ENCODE results near the gene DHRS11.
"Not testable (repeated sequence)": the region's sequence is repeated elsewhere in the genome, so short reads cannot be mapped to it uniquely, and the experiment has no call there.

DHRS11 gene

DNA sequence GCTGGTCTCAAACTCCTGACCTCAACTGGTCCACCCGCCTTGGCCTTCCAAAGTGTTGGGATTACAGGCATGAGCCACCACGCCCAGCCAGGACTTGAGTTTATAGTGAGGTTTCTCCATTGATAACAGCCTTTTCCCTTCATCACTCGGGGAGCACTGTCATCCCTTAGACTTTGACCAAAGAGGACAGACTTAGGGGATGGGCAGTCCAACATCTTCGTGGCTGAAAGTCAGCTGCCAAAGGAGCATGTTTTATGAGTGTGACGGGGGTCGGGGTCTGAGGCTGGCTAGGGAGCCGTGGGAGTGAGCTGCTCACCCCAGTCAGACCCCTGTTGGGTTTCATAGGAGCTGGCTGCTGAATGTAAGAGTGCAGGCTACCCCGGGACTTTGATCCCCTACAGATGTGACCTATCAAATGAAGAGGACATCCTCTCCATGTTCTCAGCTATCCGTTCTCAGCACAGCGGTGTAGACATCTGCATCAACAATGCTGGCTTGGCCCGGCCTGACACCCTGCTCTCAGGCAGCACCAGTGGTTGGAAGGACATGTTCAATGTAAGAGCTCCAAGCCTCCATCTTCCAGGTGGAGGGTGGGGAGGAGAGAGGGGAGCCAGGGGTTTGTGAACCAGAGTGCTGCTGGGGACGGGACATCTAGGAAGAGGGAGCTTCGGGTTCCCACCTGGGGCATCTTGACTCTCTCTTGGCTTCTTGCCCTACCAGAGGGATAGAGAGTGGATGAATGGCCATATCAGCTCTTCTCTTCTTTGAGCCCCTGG is 3.1 kb downstream of the DHRS11 start:
- DNase-seq = no peak

DNA sequence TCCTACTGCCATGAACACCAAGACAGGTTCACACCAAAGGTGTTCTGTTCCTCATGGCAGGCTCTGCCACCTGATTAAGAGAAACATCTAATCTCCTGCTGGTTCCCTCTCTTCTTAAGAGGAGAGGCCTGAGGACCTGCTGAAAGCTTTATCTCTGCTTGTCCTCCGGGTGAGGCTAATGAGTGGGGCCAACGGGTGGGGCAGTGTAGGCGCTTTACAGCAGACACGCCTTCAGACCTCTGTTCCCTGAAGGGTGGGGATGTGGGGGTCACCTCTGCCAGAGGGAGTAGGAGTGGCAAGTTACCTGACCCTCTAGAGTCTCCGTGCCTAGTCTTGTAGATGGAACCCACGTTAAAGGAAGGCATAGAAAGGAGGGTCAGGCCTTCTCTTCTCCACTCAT is 5.5 kb downstream of the DHRS11 start:
- no peak for DNase-seq

DNA sequence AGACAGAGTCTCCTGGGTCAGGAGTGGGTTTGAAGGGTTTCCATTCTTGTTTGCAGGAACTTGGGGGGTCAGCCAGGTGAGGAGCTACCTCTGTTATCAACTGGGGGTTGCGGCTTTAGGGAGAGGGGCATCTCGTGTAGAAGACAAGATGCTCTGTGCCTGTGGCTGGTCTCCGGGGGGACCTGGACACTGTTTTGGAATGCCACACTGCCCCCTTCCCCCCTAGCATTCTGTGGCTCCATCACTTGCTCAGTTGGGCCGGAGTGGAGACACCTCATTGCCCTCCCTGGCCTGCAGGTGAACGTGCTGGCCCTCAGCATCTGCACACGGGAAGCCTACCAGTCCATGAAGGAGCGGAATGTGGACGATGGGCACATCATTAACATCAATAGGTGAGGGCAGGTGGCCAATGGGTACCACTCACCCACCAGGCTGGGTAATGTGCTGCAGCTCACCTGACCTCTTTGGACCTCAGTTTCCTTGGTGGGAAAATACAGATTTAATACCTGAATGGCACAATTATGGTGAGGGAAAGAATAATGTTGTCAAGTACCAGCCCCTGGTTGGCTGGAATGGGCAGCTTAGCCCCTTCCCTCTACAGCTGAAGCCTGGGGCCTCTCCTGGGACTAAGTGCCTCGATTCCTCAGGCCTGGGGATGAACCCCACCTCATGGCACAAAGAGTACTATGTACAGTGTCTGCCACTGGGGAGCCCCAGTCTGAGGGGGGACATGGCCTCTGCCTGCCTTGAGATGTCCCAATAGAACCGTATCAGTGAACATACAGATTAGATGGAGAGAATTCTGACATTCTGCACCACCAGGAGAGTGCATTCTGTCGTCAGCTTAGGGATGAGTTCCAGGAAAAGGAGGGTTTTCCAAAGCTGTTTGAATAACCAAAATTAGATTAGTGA is 6.4 kb downstream of the DHRS11 start:
- DNase-seq = no peak

DNA sequence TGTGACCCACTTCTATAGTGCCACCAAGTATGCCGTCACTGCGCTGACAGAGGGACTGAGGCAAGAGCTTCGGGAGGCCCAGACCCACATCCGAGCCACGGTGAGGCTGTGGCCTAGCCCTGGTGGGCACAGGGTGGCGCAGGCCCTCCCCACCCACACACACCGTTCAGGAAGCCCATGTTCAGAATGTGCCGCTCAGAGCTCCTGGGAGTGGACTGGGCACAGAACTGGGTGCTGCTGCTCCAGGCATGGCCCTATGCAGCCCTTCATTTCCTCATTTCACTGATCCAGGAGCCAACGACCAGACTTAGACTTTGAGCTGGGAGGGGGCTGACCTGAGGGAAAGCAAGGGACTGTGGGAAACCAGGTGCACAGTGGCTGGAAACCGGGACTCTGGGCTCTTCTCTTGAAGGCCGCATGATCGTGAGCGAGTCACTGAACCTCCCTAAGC is 7.3 kb downstream of the DHRS11 start:
- DNase-seq = no peak

DNA sequence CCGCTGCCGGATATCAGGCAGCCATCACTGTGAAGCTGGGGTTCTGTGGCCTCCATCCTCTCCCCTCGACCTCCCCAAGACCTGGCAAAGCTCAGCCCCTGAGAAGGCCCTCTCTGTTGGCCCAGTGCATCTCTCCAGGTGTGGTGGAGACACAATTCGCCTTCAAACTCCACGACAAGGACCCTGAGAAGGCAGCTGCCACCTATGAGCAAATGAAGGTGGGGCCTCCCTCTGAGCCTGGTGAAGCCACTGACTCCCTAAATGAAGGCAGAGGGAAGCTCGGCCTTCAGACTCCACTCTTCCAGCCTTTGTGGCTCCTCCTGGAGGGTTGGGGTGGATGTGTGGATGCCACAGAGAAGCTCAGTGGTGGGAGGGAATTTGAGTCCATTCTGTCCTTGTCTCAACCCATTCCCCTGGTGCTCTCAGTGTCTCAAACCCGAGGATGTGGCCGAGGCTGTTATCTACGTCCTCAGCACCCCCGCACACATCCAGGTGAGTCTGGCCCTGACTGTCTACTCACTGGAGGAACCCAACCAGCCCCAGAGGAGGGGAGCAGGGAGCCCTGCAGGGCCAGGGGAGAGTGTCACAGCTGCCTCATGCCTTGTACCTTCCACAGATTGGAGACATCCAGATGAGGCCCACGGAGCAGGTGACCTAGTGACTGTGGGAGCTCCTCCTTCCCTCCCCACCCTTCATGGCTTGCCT is 8.0 kb downstream of the DHRS11 start:
- DNase-seq = no peak

DNA sequence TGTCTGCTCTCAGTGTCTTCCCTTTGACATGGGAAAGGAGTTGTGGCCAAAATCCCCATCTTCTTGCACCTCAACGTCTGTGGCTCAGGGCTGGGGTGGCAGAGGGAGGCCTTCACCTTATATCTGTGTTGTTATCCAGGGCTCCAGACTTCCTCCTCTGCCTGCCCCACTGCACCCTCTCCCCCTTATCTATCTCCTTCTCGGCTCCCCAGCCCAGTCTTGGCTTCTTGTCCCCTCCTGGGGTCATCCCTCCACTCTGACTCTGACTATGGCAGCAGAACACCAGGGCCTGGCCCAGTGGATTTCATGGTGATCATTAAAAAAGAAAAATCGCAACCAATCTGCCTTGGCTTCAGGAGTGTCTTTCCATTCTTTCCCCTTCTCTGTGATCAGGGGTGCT is 8.8 kb downstream of the DHRS11 start:
- DNase-seq = no peak

DNA sequence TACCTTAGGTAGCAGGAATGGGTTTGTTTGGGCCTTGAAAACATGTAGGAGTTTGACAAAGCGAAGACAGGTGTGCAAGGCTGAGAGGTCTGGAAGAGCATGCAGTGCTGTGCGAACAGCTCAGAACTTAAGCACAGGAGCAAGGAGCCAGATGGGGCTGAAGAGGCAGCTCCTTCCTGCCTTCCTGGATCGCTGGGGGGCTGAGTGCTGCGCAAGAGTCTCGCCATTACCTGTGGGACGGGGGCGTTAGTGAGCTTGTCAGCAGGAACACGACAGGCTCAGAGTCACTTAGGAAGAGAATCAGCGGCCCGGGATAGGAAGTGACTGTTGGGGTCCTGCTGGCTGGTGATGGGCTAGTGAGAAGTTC is 9.2 kb downstream of the DHRS11 start:
- DNase-seq = no peak

DNA sequence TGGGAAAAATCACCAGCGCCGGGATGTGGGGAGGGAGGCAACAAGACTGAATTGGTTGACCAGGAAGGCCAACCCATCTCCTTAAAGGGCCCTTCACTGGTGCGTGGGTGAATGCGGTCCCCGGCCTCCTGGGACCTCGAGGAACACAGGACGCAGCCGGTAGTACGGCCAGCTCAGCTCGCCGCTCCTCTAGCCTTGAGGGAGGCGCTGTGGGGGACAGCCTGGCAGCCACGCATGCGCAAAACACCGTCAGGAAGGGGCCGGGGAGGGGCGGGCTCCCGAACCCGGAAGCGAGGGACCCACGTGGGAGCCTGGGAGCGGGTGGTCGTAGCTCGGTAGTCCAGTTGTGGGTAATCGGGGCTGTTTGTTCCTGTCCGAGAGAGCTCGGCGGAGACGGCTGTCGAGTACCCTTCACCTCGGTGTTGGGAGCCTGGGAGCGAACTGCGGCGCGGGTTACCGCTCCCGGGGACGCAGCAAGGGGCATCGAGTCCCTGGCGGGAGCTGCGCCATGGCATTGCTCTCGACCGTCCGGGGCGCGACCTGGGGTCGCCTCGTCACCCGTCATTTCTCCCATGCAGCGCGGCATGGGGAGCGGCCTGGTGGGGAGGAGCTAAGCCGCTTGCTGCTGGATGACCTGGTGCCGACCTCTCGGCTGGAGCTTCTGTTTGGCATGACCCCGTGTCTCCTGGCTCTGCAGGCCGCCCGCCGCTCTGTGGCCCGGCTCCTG is 9.8 kb downstream of the DHRS11 start, which contains the start of gene MRM1:
TSS of gene MRM1 (plus strand) at position 281 of the 727 bp plus-strand sequence. CDS start at position 509, 228 bp downstream.
- peak; percentile 96 for DNase-seq

DNA sequence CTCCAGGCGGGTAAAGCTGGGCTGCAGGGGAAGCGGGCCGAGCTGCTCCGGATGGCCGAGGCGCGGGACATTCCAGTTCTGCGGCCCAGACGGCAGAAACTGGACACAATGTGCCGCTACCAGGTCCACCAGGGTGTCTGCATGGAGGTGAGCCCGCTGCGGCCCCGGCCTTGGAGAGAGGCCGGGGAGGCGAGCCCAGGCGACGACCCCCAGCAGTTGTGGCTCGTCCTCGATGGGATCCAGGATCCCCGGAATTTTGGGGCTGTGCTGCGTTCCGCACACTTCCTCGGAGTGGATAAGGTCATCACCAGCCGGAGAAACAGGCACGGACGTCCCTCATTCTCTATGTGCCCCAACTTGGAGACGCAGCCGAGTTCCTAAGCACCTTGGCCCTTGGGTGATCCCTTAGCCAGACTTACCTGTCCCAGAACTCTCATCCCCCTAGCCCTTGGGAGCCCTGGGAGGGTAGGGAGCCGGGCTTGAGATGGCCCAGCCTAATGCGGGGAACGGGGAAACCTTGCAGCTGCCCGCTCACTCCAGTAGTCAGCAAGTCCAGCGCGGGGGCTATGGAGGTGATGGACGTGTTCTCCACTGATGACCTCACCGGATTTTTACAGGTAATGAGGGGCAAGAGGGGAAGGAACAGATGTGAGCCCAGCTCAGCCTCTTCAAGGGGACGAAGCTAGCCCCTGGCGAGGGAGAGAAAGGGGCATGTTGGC is 10.5 kb downstream of the DHRS11 start:
- peak; percentile 46 for DNase-seq

DNA sequence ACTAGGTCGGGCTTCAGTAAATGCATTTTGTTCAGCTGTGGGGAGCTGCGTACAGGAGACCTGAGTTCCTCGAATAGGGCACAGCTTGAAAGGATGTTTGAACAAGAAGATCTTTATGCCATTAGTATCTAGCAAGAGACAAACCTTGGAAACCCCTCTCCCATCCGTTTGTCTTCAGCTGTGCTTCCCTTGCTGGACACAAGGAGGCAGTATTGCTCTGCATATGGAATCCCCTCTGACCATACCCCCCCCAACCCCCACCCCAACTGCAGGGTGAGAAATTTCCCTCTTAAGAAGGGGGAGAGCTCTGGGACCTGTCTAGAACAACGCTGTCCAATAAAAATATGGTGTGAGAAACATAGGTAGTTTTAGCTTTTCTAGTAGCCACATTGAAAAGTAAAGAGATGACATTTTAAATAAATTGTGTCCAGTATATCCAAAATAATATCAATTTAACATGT is 11.3 kb downstream of the DHRS11 start:
- peak; percentile 76 for DNase-seq

DNA sequence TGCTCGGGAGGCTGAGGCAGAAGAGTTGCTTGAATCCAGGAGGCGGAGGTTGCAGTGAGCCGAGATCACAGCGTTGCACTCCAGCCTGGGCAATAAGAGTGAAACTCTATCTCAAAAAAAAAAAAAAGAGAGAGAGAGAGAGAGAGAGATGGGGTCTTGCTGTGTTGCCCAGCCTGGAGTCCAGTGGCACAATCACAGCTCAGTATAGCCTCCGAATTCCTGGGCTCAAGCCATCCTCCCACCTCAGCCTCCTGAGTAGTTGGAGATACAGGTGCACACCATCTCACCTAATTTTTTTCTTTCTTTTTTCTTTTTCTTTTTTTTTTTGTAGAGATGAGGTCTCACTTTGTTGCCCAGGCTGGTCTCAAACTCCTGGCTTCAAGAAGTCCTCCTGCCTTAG is 13.3 kb downstream of the DHRS11 start:
- DNase-seq = not testable (repeated sequence)

DNA sequence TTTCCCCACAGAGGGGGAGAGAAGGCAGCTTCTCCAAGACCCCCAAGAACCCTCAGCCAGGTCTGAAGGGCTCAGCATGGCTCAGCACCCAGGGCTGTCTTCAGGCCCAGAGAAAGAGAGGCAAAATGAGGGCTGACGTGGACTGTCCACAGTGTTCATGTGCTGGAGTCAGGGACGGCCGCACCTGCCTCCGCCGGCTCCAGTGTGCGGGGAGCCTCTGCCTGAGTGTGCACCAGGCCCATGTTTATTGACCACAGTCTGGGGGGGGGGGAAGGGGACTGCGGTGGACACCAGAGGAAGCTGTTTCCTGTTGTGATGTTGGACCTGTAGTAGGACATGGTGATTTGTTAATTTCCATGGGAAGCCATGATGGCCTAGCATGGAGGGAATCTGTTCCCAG is 16.6 kb downstream of the DHRS11 start:
- no peak for DNase-seq

DNA sequence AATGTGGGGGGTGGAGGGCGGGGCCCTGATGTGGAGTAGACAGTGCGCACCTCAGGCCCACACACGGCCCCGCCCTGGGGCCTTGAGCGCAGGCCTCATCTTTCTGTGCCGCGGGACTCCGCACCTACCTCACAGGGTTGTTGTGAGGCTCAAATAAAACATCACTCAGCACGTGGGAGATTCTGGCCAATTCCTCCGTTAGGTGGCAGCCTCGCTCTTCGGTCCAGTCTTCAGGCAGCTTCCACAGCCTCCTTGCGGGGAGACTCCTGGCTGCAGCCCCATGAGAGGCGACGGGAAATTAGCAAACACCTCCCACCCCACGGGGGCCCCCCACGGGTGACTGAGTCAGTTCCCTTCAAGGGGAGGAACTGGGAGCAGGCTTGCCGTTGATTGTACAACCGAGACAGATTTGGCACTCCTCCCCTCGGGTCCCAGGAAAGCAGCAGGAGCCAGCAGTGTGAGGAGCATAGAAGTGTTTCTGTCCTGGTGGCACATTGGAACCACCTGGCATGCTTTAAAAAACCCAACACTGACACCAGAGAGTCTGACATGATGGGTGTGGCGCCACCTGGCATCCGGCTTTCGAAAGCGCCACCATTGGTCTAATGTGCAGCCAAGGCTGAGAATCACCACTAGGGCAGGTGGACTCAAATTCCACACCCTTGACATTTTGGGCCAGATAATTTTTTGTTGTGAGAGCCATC is 17.3 kb downstream of the DHRS11 start:
- DNase-seq = no peak

DNA sequence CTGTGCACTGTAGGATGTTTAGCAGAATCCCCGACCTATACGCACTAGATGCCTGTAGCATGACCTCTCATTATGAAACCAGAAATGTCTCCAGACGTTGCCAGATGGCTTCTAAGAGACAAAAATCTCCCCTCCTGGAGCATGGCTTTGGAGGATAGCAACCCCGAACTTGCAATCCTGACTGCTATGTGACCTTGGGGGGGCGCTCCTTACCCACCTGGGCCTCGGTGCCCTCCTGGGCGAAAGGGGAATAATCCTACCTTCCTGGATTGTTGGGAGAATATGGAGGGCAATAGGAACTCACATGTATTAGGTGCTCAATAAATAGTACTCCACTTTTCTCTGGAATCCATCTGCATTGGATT is 17.8 kb downstream of the DHRS11 start:
- no peak for DNase-seq

DNA sequence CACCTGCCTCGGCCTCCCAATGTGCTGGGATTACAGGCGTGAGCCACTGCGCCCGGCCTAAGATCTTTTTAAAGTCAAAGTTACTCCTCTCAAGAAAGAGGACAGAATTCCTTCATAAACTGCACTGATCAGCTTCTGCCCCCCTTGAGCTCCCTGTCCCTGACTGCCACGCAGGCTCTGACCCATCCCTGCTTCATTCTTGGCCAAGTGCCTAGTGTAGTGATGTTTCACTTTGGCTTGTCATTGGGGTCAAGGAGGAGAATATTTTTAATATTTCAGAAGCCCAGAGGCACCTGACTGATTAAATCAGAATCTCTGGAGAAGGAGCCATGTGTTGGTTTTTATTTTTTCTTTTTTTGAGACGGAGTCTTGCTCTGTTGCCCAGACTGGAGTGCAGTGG is 18.8 kb downstream of the DHRS11 start:
- no peak for DNase-seq

DNA sequence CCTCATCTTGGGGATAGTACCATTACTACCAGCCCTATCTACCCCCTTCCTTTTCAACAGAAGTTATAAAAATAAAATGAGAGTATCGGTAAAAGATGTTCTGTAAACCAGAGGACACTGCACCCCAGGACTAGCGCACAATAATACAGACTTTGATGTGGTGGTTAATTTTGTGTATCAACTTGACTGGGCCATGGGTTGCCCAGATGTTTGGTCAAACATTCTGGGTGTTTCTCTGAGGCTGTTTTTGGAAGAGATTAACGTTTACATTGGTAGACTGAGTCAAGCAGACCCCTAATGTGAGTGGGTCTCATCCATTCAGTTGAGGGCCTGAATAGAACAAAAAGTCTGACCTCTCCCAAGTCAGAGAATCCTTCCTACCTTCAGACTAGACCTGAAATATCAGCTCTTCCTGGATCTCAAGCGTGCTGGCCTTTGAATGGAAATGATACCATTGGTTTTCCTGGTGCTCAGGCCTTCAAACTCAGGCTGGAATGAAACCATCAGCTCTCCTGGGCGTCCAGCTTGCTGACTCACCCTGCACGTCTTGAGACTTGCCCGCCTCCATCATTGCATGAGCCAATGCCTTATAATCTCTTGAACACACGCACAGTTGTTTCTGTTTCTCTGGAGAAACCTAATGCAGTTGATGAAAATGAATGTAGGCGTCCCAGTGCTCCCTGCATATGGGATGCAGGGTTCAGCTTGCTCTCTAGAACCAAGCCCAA is 19.8 kb downstream of the DHRS11 start:
- no peak for DNase-seq

DNA sequence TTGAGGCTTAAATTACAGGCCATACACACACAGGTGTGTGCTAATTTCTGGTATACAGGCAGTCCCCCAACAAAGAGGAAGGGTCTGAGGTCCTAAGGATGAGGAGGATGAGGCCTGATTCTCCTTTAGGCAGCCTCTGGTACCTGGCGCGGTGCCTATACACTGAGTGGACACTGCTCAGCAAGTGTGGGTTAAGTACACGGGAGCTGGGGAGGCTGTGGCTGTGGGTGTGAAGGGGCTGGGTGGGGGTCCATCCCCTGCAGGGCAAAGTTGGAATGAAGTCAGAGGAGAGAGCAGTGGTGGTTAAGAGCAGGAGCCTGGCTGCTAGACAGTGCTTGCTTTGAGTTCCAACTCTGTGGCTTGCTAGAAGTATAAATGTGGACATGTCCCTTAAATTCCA is 20.6 kb downstream of the DHRS11 start:
- no peak for DNase-seq

DNA sequence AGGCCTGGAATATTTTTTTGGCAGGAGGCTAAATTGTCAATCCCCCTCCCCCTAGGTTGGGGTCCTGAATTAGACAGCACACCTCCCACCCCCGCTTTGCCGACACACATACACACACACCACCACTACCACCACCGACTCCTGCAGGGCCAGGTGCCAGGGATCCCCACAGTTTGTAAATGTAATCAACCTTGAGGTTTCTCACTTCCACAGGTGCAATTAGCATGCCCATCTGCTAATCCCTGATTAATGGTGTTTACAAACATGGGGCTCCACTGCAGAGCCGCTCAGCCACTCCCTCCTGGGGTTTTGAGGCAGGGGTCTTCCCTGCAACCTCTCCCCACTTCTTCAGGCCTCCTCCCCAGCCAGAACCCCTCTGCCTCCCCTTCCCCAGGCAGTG is 21.5 kb downstream of the DHRS11 start:
- DNase-seq = no peak

DNA sequence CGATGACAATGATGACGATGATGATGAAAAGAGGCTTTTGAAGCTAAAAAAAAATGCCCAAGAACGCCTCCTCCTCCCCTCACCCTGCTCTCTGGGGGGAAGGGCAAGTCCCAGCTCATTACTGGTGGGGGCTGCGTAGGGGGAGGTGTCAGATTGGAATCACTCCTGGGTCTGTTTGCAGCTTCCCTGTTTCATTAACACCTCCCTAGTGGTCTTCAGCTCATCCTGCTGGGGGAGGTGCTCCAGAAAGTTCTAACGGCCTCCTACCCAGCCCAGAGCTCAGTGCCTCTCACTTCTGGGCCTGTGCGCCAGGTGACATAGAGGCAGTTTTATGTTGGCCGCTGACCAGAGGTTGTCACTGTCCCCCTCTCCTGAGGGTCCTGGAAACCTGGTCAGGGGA is 22.4 kb downstream of the DHRS11 start:
- no peak for DNase-seq

DNA sequence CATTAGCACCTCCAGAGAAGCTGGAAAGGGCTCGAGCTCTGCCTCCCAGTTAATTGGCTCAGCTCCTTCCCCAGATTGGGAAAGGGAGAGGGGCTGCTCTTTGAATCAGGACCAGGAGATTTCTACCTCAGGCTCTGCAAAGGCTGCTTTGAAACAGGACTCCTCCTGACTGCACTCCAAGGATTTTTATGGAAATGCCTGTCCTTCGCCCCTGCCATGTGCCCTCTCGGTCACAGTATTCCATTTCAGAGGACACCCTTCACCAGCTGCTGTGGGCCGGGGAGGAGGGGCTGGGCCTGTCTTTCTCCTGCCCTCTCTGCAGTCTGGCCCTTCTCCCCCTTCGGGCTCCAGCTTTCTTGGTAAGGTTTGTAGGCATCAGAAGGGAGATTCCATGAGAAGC is 23.3 kb downstream of the DHRS11 start:
- no peak for DNase-seq
